ENCODE data around the gene C4orf54. TPM values are rescaled to one million over a fixed set of nuclear protein-coding genes. Genes with fewer than 3 reads are reported as not detected.

C4orf54 gene
- total RNA-seq (2014; rRNA removed) = 0.04 TPM in 1 of 2 replicates, not detected in the other
- not detected for Bru-seq, nascent RNA
- percentile 11 among the genes with signal in this experiment for BruChase-seq, experiment 1, labeled RNA remaining after a 6-hour chase
- BruChase-seq, experiment 2, labeled RNA remaining after a 2-hour chase = not detected
- long read RNA-seq = 0 reads

DNA sequence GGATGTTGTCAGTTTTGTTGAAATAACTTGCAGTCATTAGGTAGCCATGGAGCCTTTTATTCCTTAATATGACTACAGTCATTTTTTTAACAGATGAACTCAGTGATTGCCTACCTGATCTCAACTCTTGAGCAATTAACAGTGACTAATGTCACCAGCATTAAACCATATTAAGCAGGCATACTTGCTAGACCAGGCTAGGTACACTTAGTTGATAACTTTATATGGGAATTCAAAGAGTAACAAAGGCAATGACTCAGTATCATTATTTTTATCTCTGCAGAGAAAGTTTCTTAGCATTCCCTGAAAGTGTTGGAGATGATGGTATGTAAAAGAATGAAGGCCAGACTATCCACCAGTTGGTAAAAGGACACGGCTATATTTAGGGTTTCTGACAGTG lies at the start of gene C4orf54:
Gene C4orf54, minus strand, starts transcription at position 31 of the 400 bp plus-strand sequence. CDS start 3,180 bp downstream, outside the sequence.
- CTCF ChIA-PET = no interaction called here
- Histone ChIP-seq H3K27ac (ENCODE audit: low read length) (no peak within 1 kb of the TSS), H3K4me2 (ENCODE audit: low read length) (no peak within 1 kb of the TSS), H4K20me1 (ENCODE audit: low read length) (no peaks in the 10 kb centered on the region), H3K27me3 (ENCODE audit: low read length) (no peaks in the 10 kb centered on the region), H3K4me3 (ENCODE audit: low read length) (no peak within 1 kb of the TSS), H3K36me3 (ENCODE audit: low read depth, low read length) (no peaks in the 10 kb centered on the region), H3K9me3 (ENCODE audit: low read length) (no peaks in the 10 kb centered on the region), H3F3A (ENCODE audit: low read length, unreplicated experiment) (no peaks in the 10 kb centered on the region), H3K4me1 (ENCODE audit: insufficient read depth, low read length) (peaks cover 18% of the 10 kb centered on the region), H3K79me2 (ENCODE audit: low read length) (no peaks in the 10 kb centered on the region), H3K9me2 (replicated peaks; ENCODE audit: low read length) (no peaks in the 10 kb centered on the region), H2AFZ (ENCODE audit: low read length) (no peak within 1 kb of the TSS), H3K9ac (ENCODE audit: low read length) (no peak within 1 kb of the TSS)
- ATAC-seq (peak; percentile 22; the same call in 1 of the 2 replicates), DNase-seq (peak; percentile 78)
- BruUV-seq (replicated peaks) = no TSS peak
- POLR2A ChIA-PET (ENCODE audit: unreplicated experiment) = no interaction called here
- TF ChIP-seq EZH2 (IDR thresholded peaks at IDR 0.05; ENCODE audit: low read length, unreplicated experiment) (no peak), EZH2phosphoT487 (IDR thresholded peaks at IDR 0.05; ENCODE audit: borderline replicate concordance, low read length) (no peak)
- TF ChIP-seq, protein P1, sequence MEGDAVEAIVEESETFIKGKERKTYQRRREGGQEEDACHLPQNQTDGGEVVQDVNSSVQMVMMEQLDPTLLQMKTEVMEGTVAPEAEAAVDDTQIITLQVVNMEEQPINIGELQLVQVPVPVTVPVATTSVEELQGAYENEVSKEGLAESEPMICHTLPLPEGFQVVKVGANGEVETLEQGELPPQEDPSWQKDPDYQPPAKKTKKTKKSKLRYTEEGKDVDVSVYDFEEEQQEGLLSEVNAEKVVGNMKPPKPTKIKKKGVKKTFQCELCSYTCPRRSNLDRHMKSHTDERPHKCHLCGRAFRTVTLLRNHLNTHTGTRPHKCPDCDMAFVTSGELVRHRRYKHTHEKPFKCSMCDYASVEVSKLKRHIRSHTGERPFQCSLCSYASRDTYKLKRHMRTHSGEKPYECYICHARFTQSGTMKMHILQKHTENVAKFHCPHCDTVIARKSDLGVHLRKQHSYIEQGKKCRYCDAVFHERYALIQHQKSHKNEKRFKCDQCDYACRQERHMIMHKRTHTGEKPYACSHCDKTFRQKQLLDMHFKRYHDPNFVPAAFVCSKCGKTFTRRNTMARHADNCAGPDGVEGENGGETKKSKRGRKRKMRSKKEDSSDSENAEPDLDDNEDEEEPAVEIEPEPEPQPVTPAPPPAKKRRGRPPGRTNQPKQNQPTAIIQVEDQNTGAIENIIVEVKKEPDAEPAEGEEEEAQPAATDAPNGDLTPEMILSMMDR (conservative IDR thresholded peaks at IDR 0.05; ENCODE audit: low read depth, low read length) = no peak
- intact Hi-C loops (cut with micrococcal nuclease) = no loop called here

DNA sequence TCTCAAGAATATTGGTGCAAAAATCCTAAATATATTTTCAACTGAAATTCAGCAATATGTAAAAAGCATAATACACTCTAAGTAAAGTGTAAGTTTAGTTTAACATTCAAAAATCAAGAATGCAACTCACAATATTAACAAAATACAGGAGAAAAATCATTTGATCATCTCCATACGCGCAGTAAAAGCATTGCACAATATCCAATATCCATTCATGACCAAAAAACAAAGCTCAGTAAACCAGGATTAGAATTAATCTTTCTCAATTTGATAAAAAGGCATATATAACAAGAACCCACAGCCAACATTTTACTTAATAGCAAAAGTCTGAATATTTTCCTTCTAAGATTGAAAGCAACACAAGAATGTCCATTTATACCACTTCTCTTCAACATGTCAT lies 48.3 kb upstream of the C4orf54 start:
- no peak for TF ChIP-seq EZH2 (IDR thresholded peaks at IDR 0.05; ENCODE audit: low read length, unreplicated experiment)
- TF ChIP-seq, protein P1 (conservative IDR thresholded peaks at IDR 0.05; ENCODE audit: low read depth, low read length) = no peak
- no peak for TF ChIP-seq EZH2phosphoT487 (IDR thresholded peaks at IDR 0.05; ENCODE audit: borderline replicate concordance, low read length)
- no peaks in the 10 kb centered on the region for H3F3A ChIP-seq (ENCODE audit: low read length, unreplicated experiment)
- H3K9ac ChIP-seq (ENCODE audit: low read length) = no peak overlapping the region
- no peak for ATAC-seq
- intact Hi-C loops (cut with micrococcal nuclease) = no loop called here
- no peak overlapping the region for H3K4me3 ChIP-seq (ENCODE audit: low read length)
- no peaks in the 10 kb centered on the region for H3K36me3 ChIP-seq (ENCODE audit: low read depth, low read length)
- no peak overlapping the region for H3K4me2 ChIP-seq (ENCODE audit: low read length)
- no peaks in the 10 kb centered on the region for H3K79me2 ChIP-seq (ENCODE audit: low read length)
- POLR2A ChIA-PET (ENCODE audit: unreplicated experiment) = no interaction called here
- H3K4me1 ChIP-seq (ENCODE audit: insufficient read depth, low read length) = peaks cover 13% of the 10 kb centered on the region
- no peak overlapping the region for H2AFZ ChIP-seq (ENCODE audit: low read length)
- no TSS peak for BruUV-seq (replicated peaks)
- no peaks in the 10 kb centered on the region for H4K20me1 ChIP-seq (ENCODE audit: low read length)
- H3K9me3 ChIP-seq (ENCODE audit: low read length) = no peaks in the 10 kb centered on the region
- no peaks in the 10 kb centered on the region for H3K9me2 ChIP-seq (replicated peaks; ENCODE audit: low read length)
- H3K27ac ChIP-seq (ENCODE audit: low read length) = no peak overlapping the region
- CTCF ChIA-PET = no interaction called here
- no peaks in the 10 kb centered on the region for H3K27me3 ChIP-seq (ENCODE audit: low read length)
- DNase-seq = no peak

DNA sequence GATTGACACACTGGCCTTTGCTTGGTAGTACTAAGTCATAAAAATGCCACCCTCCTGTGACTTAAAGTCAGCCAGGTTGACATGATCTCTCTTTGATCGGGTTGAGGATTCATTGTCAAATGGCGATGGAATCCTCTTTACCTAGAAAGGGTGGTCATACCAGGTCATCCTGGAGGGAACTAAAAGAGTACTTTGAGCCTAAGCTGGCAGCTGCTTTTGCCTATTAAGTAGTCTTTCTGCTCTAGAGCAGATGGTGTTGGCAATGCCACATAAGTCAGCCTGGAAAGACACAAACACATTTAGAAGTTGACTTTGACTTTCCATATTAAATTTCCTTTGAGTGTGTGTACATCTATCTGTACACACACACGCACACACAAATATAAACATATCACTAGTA lies 39.2 kb upstream of the C4orf54 start:
- ChIA-PET CTCF (no interaction called here), POLR2A (ENCODE audit: unreplicated experiment) (no interaction called here)
- Histone ChIP-seq H3K4me3 (ENCODE audit: low read length) (no peak overlapping the region), H3K36me3 (ENCODE audit: low read depth, low read length) (no peaks in the 10 kb centered on the region), H3K27me3 (ENCODE audit: low read length) (no peaks in the 10 kb centered on the region), H3K27ac (ENCODE audit: low read length) (no peak overlapping the region), H2AFZ (ENCODE audit: low read length) (no peak overlapping the region), H4K20me1 (ENCODE audit: low read length) (no peaks in the 10 kb centered on the region), H3K4me2 (ENCODE audit: low read length) (no peak overlapping the region), H3K9me3 (ENCODE audit: low read length) (no peaks in the 10 kb centered on the region), H3K79me2 (ENCODE audit: low read length) (no peaks in the 10 kb centered on the region), H3K9me2 (replicated peaks; ENCODE audit: low read length) (no peaks in the 10 kb centered on the region), H3F3A (ENCODE audit: low read length, unreplicated experiment) (no peaks in the 10 kb centered on the region), H3K9ac (ENCODE audit: low read length) (no peak overlapping the region), H3K4me1 (ENCODE audit: insufficient read depth, low read length) (no peaks in the 10 kb centered on the region)
- ATAC-seq (no peak), DNase-seq (no peak)
- intact Hi-C loops (cut with micrococcal nuclease) = no loop called here
- TF ChIP-seq EZH2 (IDR thresholded peaks at IDR 0.05; ENCODE audit: low read length, unreplicated experiment) (no peak), EZH2phosphoT487 (IDR thresholded peaks at IDR 0.05; ENCODE audit: borderline replicate concordance, low read length) (no peak)
- TF ChIP-seq, protein P1 (conservative IDR thresholded peaks at IDR 0.05; ENCODE audit: low read depth, low read length) = no peak
- BruUV-seq (replicated peaks) = no TSS peak
